Smooth muscle cell of the brain vasculature (primary cell): ENCODE measurements around the gene CYFIP1.

ENCODE experiments used
- DNase-seq: peaks from one replicate; pipeline ENCODE4 v3.0.0-alpha.2; 2012; ENCODE audit warnings: low read depth, low spot score

Gene CYFIP1

GRCh38 chr15:22968366-22968765, 11.8 kb downstream of the CYFIP1 start:
- peak; percentile 65 for DNase-seq

DNA sequence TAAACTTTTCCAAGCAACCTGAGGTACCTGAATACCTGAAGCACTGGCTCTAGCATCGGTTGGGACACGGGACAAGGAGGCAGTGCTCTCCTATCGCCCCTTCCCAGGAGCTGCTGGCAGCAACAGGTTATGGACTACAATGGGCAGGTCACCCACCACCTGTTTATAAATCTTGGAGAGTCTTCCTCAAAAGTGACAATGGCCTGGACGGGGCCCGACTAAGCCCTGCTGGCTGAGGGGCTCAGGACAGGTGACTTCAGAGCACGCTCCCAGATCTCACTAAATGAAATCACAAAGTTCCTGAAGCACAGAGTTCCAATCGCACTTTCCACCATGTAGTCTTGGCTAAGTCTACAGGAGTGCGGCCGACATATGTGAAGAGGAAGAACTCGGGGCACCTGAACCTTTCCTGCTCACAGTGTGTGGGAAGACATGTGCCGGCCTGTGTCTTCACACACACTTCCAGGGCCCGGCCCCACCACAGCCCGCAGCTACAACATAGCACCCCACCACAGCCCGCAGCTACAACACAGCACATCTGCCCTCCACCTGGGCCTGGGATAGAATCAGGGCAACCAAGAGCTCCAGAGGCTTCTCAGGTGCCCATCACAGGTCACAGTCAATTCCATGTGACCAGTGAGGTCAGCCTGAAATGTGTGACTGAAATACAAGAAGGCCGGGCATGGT, 12.9 kb downstream of the CYFIP1 start:
- DNase-seq, result no peak

- DNase-seq, result no peak
Observed at GRCh38 chr15:22966321-22967083, 13.7 kb downstream of the CYFIP1 start.

DNA sequence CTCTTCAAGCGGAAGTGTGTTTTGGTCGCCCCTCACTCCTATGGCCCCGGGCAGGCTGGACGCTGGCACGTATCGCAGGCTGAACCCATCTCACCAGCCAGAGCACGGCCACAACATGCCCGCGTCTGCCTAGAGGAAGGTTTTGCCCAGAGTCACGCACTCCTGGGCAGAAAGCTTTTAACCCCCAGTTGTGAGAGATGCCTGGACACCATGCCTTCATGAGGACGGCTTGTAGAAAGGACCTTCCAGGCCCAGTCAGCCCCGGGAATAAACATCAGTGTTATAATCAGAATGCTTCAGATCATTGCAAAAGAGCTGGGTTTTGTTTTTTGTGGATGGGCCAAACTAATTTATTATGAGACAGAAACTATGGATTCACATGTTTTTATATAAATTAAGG, 16.5 kb downstream of the CYFIP1 start:
- no peak for DNase-seq

DNA sequence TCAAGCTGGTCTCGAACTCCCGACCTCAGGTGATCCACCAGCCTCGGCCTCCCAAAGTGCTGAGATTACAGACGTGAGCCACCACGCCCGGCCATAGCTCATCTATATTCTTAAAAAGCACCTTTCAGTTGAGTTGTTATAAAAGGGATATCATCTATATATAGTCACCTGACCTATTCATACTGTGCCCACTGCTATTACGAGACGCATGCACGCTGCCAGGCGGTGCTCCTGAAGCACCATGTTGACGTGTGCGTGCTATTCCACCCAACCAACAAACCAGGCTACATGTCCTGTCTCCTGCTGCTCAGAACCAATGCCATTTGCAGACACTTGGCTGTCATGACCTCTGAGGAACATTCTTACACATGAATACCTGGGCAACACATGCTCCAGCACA, 17.6 kb downstream of the CYFIP1 start:
- no peak for DNase-seq

DNA sequence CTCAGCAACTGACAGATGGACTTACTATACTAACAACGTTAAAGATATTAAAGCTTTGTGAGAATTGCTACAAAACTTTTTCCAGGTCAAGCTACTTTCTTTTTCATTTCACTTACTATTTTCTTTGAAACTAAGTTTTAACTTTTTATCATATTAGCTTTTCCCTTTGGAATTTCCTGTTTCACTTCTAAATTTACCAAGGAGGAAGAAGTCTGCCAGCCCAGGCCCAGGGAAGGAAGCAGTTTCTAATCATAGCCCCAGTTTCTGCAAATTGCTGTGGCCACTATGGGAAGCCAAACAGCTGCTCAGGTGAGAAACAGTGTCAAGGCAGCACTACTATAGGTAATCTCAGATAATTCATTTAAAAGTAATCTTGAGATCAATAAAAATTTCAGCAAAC, 18.4 kb downstream of the CYFIP1 start:
- no peak for DNase-seq

GRCh38 chr15:22960556-22960955, 19.6 kb downstream of the CYFIP1 start:
- no peak for DNase-seq

DNA sequence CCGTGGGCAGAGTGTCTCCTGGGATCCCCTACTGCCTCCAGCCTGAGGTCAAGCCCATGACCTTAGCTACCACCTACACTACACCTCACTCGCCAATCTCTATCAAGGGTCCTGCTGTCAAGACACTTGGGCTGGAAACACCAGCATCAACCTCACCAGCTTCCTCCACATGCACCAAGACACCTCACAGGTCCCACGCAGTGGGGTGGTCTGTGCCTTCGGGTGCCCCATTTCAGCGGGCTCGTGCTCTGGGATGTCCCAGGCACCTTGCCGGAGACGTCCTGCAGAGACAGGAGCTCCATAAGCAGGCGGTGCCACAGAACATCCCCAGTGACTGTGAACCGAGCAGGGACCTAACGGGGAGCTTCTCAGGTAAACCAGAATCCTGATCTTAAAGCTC, 20.0 kb downstream of the CYFIP1 start:
- no peak for DNase-seq

GRCh38 chr15:22959321-22960101, 20.7 kb downstream of the CYFIP1 start:
- no peak for DNase-seq

DNA sequence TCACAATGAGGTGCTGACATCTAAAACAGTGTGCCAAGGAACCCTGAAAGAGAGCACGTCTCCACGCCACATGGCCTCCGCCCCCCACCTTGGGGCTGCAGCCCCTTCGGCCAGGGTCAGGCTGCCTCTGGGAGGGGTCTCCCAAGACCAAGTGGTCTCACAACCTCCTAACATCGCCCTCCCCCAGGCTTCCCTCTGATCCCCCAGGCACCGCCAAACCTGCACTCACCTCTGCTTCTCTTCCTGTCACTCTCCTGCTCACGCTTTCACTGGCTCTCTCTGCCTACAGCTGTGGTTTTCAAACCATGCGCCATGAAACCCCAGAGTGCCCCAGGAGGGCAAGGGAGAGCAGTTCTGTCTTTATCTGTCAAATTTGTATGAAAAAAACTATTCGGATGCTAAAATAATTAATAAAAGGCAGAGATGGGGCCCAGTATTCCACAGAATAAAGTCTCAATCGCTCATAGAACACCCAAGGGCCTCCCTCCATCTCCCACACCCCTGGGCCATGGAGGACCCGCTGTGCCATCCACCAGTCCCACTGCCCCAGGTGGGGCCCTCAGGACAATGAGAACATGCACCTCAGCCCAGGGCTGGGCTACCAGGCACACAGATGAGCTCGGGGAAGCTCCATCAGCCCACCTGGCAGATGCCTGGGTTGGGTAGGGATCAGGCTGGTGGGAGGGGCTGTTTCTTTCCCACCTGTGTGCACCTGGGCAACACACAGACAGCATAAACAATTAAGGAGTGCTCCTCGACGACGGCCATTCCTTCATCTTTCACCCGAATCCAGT, 21.5 kb downstream of the CYFIP1 start:
- DNase-seq, result no peak

DNA sequence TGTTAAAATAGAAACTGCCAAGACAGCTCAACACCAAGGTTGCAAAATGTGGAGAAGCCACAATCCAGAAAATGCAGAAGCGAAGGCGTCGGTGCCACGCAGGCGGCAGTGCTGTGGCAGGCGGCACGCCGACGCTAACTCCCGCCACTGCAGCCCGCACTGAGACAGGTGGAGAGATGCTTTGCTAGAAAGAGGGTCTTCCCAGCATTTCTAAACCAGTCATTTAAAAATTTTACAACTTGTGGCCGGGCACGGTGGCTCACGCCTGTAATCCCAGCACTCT, 23.2 kb downstream of the CYFIP1 start:
- DNase-seq, result no peak

DNA sequence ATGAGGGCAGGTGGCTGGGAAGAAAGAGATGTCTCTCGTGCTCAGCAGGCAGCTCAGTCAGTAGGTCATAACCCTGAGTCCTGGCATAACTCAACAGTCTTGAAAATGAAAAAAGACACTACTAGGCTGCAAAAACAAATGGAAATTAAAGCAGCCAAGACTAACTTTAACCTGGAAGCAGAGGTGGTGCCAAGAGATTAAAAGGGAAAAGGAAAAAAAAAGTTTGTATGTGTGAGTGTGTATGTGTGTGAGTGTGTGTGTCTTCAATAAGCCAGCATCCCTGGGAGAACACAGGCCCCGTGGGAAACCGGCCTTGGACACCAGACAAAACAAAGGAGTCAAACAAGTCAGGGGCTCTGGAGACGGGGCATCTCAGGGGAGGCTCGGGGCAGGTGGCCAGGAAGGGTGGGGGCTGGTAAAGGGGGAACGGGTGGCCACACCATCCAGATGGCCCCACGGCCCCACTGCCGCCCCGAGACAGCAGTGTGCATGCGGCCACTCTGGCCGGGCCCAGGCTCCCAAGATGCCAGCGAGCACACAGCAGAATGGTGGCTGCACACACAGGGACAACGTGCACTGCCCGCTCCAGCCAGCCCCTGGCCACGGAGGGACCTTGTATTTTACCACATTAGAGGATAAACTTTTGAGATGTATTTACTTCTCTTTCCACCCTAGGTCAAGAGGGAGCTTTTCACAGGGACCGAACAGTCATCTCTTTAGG, 23.8 kb downstream of the CYFIP1 start:
- DNase-seq, result no peak

- no peak for DNase-seq
Observed at GRCh38 chr15:22955544-22956119, 24.5 kb downstream of the CYFIP1 start.

- no peak for DNase-seq
Observed at GRCh38 chr15:22954798-22955543, 25.2 kb downstream of the CYFIP1 start.

GRCh38 chr15:22954326-22954725, 25.8 kb downstream of the CYFIP1 start:
- DNase-seq, result no peak

DNA sequence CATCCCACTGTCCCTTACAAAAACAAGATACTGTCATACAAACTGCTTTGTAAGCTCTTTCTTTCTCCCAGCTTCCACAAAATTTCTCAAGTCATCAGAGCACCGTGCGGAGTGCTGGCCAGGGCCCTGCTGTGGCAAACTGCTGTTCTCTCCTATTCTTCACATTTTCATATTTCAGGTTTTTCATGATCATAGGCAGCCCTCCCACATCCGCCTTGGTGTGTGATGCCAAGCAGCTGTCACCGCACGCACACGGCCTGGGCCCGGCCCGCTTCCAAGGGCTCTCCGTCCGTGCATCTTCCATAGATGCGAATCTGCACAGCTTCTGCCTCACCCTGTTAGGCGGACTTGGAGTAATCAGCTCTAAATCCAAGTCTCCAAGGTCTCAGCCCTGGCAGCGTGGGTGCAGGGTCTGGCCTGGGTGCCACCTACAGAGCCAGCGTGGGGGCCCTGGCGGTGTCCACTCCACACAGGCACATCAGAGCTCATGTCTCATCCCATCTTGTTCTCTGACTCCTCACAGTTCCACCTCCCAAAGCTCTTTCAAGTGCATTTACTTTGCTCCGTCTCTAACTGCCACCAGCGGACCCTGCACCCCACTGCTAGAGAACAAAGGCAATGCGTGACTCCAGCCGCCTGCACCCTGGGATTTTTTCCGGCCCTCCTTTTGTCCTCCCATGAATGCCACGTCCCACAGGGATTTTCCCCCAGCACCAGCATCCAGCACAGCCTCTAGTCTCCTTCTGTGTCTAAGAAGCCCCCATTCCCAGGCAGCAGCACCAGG, 27.2 kb downstream of the CYFIP1 start:
- no peak for DNase-seq

GRCh38 chr15:22951381-22952280, 28.5 kb downstream of the CYFIP1 start:
- no peak for DNase-seq

GRCh38 chr15:22951031-22951380, 29.2 kb downstream of the CYFIP1 start:
- no peak for DNase-seq
